LNCAP (cell line): ENCODE measurements around the gene BRAF.

Source experiments
- TF ChIP-seq, protein P1 (sequence below): fragments of 450-650 bp; IDR thresholded peaks from 2 replicates; pipeline ENCODE4 v1.5.1; 2017; ENCODE audit warnings: mild to moderate bottlenecking

BRAF gene

DNA sequence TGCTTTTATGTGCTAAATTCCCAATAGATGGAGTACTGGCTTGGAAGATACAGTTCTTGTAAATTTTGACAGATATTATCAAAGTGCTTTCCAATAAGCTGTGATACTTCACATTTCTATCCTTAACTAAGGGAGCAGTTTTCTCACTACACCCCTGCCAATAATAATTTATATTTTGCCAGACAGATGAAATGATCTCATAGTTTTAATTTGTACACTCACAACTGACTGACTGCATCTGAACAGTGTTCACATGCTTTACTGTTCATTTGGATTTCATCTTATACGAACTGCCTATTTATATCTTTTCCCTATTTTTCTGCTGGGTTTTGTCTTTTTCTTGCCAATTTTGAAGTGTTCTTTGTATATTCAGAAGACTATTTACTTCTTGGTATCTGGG is 96.0 kb downstream of the BRAF start:
- TF ChIP-seq, protein P1, sequence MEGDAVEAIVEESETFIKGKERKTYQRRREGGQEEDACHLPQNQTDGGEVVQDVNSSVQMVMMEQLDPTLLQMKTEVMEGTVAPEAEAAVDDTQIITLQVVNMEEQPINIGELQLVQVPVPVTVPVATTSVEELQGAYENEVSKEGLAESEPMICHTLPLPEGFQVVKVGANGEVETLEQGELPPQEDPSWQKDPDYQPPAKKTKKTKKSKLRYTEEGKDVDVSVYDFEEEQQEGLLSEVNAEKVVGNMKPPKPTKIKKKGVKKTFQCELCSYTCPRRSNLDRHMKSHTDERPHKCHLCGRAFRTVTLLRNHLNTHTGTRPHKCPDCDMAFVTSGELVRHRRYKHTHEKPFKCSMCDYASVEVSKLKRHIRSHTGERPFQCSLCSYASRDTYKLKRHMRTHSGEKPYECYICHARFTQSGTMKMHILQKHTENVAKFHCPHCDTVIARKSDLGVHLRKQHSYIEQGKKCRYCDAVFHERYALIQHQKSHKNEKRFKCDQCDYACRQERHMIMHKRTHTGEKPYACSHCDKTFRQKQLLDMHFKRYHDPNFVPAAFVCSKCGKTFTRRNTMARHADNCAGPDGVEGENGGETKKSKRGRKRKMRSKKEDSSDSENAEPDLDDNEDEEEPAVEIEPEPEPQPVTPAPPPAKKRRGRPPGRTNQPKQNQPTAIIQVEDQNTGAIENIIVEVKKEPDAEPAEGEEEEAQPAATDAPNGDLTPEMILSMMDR, result no peak

DNA sequence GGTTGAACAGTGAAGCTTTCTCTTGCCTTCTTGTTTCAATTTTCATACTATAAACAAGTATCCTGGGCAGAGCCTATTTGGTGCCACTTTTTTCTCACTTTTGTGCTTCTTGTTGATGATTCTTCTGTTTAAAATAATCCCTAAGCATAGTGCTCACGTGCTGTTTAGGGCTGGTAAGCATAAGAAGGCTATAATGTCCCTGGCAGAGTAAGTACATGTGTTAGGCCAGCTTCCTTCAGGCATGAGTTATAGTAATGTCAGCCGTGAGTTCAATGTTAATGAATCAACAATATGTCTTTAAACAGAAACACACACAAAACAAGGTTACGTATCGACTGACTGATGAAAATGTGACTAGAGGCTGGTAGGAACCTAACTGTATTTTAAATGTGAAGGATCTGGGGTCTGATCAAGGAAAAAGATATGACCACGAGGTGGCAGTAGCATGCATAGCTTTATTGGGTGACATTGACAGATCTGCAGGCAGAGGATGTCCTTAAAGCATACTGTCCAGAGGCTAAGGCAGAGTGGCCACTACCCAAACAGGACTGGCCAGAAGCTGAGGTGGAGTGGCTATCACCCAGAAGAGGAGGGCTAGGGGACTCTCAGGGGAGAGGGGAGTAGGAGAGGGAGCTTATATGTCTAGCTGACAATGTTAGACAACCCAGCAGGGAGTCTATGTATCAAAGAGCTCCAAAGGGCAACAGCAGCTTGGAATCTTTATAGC is 113.7 kb downstream of the BRAF start:
- TF ChIP-seq, protein P1, result peak; percentile 76

DNA sequence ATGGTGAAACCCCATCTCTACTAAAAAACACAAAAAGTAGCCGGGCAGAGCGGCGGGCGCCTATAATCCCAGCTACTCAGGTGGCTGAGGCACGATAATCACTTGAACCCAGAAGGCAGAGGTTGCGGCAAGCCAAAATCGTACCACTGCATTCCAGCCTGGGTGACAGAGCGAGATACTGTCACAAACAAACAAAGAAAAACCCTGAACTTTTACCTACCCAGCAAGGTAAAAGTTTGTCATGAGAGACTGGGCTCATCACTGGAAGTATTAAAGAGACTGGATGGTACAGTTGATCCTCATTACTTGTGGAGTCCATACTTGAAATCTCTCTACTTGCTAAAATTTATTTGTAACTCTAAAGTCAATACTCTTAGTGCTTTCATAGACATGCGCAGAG is 114.3 kb downstream of the BRAF start:
- TF ChIP-seq, protein P1, result no peak

DNA sequence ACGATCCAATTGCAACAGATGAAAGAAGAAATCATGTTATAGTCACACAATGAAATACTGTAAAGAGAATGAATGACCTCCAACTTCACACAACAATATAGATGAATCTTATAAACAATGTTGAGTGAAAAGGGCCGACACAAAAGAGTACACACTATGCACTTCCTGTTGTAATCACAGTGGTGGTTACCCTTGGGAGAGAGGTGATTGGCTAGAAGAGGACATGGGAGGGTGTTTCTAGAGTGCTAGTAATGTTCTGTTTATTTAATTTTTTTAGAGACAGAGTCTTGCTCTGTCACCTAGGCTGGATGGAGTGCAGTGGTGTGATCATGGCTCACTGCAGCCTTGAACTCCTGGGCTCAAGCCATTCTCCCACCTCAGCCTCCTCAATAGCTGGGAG is 145.8 kb downstream of the BRAF start:
- TF ChIP-seq, protein P1, result no peak

DNA sequence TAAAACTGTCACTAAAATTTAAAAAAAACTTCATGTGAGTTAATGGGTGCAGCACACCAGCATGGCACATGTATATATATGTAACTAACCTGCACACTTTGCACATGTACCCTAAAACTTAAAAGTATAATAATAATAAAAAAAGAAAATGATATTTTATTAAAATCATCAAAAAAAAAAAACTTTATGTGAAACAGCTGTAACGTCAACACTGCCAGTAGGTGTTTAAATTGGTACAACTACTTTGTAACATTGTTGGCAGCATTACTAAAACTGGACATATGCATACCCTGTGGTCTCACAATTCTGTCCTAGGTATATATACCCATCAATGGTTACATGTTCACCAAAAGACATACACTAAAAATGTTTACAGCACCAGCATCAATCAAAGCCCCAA is 146.2 kb downstream of the BRAF start:
- TF ChIP-seq, protein P1, result no peak

DNA sequence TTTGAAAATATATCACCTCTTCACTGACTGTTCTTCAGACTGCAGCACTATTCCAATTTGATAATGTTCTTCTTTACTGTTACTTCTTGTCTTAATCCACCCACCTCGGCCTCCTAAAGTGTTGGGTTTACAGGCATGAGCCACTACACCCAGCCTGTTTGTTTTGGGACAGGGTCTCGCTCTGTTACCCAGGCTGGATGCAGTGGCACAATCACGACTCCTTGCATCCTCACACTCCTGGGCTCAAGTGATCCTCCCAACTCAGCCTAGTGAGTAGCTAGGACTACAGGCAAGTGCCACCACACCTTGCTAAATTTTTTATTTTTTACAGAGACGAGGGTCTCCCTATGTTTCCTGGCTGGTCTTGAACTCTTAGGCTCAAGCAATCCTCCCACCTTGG is 150.4 kb downstream of the BRAF start:
- TF ChIP-seq, protein P1, result no peak

DNA sequence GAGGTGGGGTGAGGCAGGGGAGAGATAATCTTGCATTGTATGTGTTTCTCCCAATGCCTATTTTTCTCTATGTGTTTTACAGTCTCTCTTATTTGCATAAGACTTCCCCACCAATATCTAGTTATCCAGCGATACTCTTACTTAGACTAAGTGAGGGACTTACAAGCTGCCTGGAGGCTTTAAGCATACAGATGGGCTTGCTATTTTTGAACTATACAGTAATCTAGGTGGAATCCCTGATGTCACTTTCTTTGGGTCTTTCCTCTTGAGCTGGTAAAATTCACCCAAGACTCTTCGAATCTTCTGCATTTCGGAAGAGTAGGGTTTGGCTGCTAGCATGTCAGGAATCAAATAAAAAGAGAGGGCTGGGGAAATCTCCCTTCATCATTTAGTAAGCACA is 151.6 kb downstream of the BRAF start:
- TF ChIP-seq, protein P1, result no peak

DNA sequence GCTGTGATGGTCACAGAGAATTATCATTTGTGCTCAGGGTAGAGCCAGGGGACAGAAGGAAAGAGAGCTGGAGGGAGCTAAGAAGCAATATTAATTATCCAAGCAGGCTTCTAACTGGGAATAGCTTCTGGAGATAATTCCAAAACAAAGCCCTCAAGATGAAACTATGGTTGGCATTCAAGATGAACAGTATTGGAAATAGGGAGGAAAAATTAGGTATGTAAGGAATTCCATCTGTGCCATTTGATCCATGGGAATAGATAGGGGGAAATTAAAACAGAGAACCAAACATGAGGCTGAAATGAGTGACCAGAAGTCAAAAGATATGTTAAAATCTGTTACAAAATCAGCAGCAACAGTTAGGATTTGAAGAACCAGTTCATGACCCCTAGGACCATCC is 152.9 kb downstream of the BRAF start:
- TF ChIP-seq, protein P1, result no peak
